Endothelial cell of umbilical vein (primary cell): Measurements from ENCODE around the gene RAB3GAP2. TPM values are rescaled to one million over a fixed set of nuclear protein-coding genes. Genes with fewer than 3 reads are reported as not detected.

Experiments used
- BruUV-seq: library from RNA; stranded (reverse); fragments of 400-500 nt; replicated peaks from 2 replicates; lab custom pipeline; 2021; lab: Mats Ljungman, UMichigan
- CTCF ChIA-PET: fragments of 300-600, 350-600 bp; sonication (Branson Sonifier 250); formaldehyde crosslinking; loops from one replicate; lab custom pipeline; 2021; ENCODE audit warnings: antibody characterized with exemption, inconsistent platforms; lab: Charles Lee
- POLR2A ChIA-PET: fragments of 300-600, 350-600 bp; sonication (Branson Sonifier 250); formaldehyde crosslinking; loops from one replicate; lab custom pipeline; 2021; ENCODE audit warnings: antibody characterized with exemption, inconsistent platforms; lab: Charles Lee
- DNase-seq: peaks from one replicate; pipeline ENCODE4 v3.0.0-alpha.2; 2011; ENCODE audit warnings: low read depth, low spot score
- FAIRE-seq: peaks from 2 replicates; lab custom pipeline; 2011; peaks lifted over from hg19 to GRCh38; lab: Jason Lieb, UNC
- H2AFZ ChIP-seq: 2 replicates; pipeline ENCODE4 v1.6.0; 2012; ENCODE audit warnings: low read depth, low read length, control low read depth, inconsistent platforms
- H3K27ac ChIP-seq: 2 replicates; pipeline ENCODE4 v1.5.1; 2011; ENCODE audit warnings: low read depth, mild to moderate bottlenecking, control low read depth, low read length, moderate library complexity; ENCODE audit not compliant: insufficient read depth
- H3K27me3 ChIP-seq, 2 experiments: 2 replicates each; pipeline versions ENCODE4 v1.6.0 to v1.6.1; 2011; ENCODE audit warnings: low read length in 2 of 2, mixed read lengths in 1 of 2; ENCODE audit not compliant: control insufficient read depth in 2 of 2, insufficient read depth in 2 of 2
- H3K36me3 ChIP-seq, 2 experiments: 2 replicates in 1 of 2; 3 replicates in 1 of 2; pipeline ENCODE4 v1.5.1; 2011; ENCODE audit warnings: low read length in 2 of 2, mild to moderate bottlenecking in 1 of 2, moderate library complexity in 1 of 2; ENCODE audit not compliant: control insufficient read depth in 2 of 2, insufficient read depth in 2 of 2; ENCODE audit errors: extremely low read depth in 1 of 2
- H3K4me1 ChIP-seq: 3 replicates; pipeline ENCODE4 v1.5.1; 2011; ENCODE audit warnings: mild to moderate bottlenecking, low read length; ENCODE audit not compliant: control insufficient read depth, insufficient read depth; ENCODE audit errors: extremely low read depth
- H3K4me2 ChIP-seq: 2 replicates; pipeline ENCODE4 v1.6.1; 2011; ENCODE audit warnings: low read length, control low read depth, mixed read lengths; ENCODE audit not compliant: insufficient read depth
- H3K4me3 ChIP-seq, 3 experiments: fragments of 200-600 bp in 1 of 3; sonication (generic), shearing (Covaris generic) in 1 of 3; replicated peaks in 1 of 3; 2 replicates each; pipeline ENCODE4 v1.5.1; 2011 to 2016; ENCODE audit warnings: control low read depth in 3 of 3, low read length in 3 of 3, mild to moderate bottlenecking in 2 of 3, inconsistent platforms in 1 of 3, low read depth in 1 of 3, moderate library complexity in 1 of 3; ENCODE audit not compliant: insufficient read depth in 1 of 3
- H3K79me2 ChIP-seq: 2 replicates; pipeline ENCODE4 v1.6.0; 2012; ENCODE audit warnings: low read length, inconsistent platforms; ENCODE audit not compliant: control insufficient read depth, insufficient read depth
- H3K9ac ChIP-seq: replicated peaks from 2 replicates; pipeline ENCODE3; 2011; ENCODE audit warnings: low read length, control low read depth; ENCODE audit not compliant: insufficient read depth; ENCODE audit errors: extremely low read depth
- H3K9me1 ChIP-seq: replicated peaks from 3 replicates; pipeline ENCODE4 v1.6.0; 2011; ENCODE audit warnings: mild to moderate bottlenecking, low read length; ENCODE audit not compliant: control insufficient read depth, insufficient read depth; ENCODE audit errors: extremely low read depth
- H3K9me3 ChIP-seq: replicated peaks from 2 replicates; pipeline ENCODE4 v1.5.1; 2012; ENCODE audit warnings: low read length, inconsistent platforms; ENCODE audit not compliant: control insufficient read depth, insufficient read depth
- H4K20me1 ChIP-seq: replicated peaks from 2 replicates; pipeline ENCODE3; 2011; ENCODE audit warnings: mild to moderate bottlenecking, low read length; ENCODE audit not compliant: control insufficient read depth, insufficient read depth; ENCODE audit errors: extremely low read depth
- FOS ChIP-seq: IDR thresholded peaks from 2 replicates; pipeline ENCODE4 v1.6.1; 2011; ENCODE audit warnings: mild to moderate bottlenecking, low read length, moderate library complexity, borderline replicate concordance; ENCODE audit not compliant: insufficient read depth
- JUN ChIP-seq: IDR thresholded peaks from 2 replicates; pipeline ENCODE4 v1.6.1; 2011; ENCODE audit warnings: borderline replicate concordance, low read depth; ENCODE audit not compliant: insufficient read length, insufficient read depth
- MYC ChIP-seq: IDR thresholded peaks from one replicate; pipeline ENCODE4 v1.6.1; 2011; ENCODE audit warnings: mild to moderate bottlenecking, low read depth, low read length
- POLR2A ChIP-seq: IDR thresholded peaks from 2 replicates; pipeline ENCODE4 v1.6.1; 2012; ENCODE audit warnings: low read depth, mild to moderate bottlenecking, control low read depth, low read length
- POLR2AphosphoS5 ChIP-seq: IDR thresholded peaks from 2 replicates; pipeline ENCODE4 v1.6.1; 2012; ENCODE audit warnings: low read depth, mild to moderate bottlenecking, control low read depth, low read length, moderate library complexity; ENCODE audit not compliant: insufficient read depth
- dilution Hi-C: fragments of 300-500 bp; cut with MboI; formaldehyde crosslinking; loops from one replicate; pipeline ENCODE4 v1.15.0; 2019; ENCODE audit warnings: low sequenced_read_pairs; ENCODE audit not compliant: extremely low pct_ligation_motif_present
- intact Hi-C: fragments of 100-400 bp; cut with micrococcal nuclease; formaldehyde crosslinking; loops from one replicate; pipeline ENCODE4 v1.10.0; 2022
- polyA plus RNA-seq, 4 experiments: library from polyadenylated mRNA; depleted of rRNA in 3 of 4; stranded (reverse) in 3 of 4; unstranded in 1 of 4; fragments of >200 nt; gene quantifications; 2 replicates each; pipeline versions ENCODE4 v1.2.1 to v1.2.3, GENCODE V29; 2011 to 2012; ENCODE audit warnings: missing spikeins in 1 of 4
- total RNA-seq: library from RNA; stranded (reverse); gene quantifications from 2 replicates; pipeline ENCODE4 v1.2.3, GENCODE V29; 2021
- TF ChIP-seq, protein P1 (sequence below): IDR thresholded peaks from 2 replicates; pipeline ENCODE4 v1.6.1; 2011; ENCODE audit not compliant: insufficient read depth, insufficient read length
- TF ChIP-seq, protein P2 (sequence below), 2 donors: IDR thresholded peaks; 1 replicate in 1 of 2; 2 replicates in 1 of 2; pipeline ENCODE4 v1.5.1; 2011; ENCODE audit warnings: low read length in 2 of 2, mild to moderate bottlenecking in 2 of 2, moderate library complexity in 2 of 2, control low read depth in 1 of 2, inconsistent platforms in 1 of 2, low read depth in 1 of 2; ENCODE audit not compliant: insufficient read depth in 1 of 2; ENCODE audit errors: extremely low read depth in 1 of 2

Gene RAB3GAP2
- total and polyA plus RNA-seq, 2 donors (not counting 3 experiments of a cell fraction or from before 2014, with no cell fraction given), result 11.1 to 37.4 TPM

DNA sequence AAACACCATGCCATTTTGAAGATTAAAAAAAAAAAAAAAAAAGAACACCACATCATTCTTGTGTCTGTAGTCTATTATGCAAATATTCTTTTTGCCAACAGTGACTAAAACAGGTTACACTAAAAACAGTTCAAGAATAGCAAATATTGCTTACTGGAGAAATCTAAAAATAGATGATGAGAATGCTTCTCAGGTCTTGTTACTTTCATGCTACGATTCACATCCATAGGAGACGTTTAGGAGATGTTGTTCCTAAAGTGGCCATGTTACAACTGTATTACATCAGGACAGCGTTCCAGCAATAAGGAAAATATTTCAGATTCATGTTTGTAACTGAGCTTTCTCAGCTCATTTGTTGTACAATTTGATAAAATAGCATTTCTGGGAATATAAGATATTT, 32.3 kb downstream of the RAB3GAP2 start:
- Histone ChIP-seq H2AFZ (no peak overlapping the region), H3K4me3 (no peak overlapping the region), H3K27ac (no peak overlapping the region), H3K9me1 (peaks cover 4% of the 10 kb centered on the region), H3K4me1 (no peaks in the 10 kb centered on the region), H3K79me2 (peaks cover 41% of the 10 kb centered on the region), H4K20me1 (no peaks in the 10 kb centered on the region), H3K9ac (no peak overlapping the region), H3K27me3 (no peaks in the 10 kb centered on the region), H3K4me2 (no peak overlapping the region), H3K36me3 (no peaks in the 10 kb centered on the region), H3K9me3 (no peaks in the 10 kb centered on the region)
- ChIA-PET POLR2A (no interaction called here), CTCF (no interaction called here)
- FAIRE-seq (no peak), DNase-seq (no peak)
- TF ChIP-seq FOS (no peak), MYC (no peak), POLR2AphosphoS5 (no peak), JUN (no peak), POLR2A (no peak)
- TF ChIP-seq, protein P1, sequence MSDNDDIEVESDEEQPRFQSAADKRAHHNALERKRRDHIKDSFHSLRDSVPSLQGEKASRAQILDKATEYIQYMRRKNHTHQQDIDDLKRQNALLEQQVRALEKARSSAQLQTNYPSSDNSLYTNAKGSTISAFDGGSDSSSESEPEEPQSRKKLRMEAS, result no peak
- TF ChIP-seq, protein P2, sequence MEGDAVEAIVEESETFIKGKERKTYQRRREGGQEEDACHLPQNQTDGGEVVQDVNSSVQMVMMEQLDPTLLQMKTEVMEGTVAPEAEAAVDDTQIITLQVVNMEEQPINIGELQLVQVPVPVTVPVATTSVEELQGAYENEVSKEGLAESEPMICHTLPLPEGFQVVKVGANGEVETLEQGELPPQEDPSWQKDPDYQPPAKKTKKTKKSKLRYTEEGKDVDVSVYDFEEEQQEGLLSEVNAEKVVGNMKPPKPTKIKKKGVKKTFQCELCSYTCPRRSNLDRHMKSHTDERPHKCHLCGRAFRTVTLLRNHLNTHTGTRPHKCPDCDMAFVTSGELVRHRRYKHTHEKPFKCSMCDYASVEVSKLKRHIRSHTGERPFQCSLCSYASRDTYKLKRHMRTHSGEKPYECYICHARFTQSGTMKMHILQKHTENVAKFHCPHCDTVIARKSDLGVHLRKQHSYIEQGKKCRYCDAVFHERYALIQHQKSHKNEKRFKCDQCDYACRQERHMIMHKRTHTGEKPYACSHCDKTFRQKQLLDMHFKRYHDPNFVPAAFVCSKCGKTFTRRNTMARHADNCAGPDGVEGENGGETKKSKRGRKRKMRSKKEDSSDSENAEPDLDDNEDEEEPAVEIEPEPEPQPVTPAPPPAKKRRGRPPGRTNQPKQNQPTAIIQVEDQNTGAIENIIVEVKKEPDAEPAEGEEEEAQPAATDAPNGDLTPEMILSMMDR (IDR thresholded peaks at IDR 0.05; ENCODE audit: extremely low read depth in 1 of 2, insufficient read depth in 1 of 2, low read depth in 1 of 2, low read length in 2 of 2), result no peak
- intact Hi-C loops, result no loop called here
- BruUV-seq, result no TSS peak
- dilution Hi-C loops, result no loop called here
